IPS DF 6.9 (cell line): ENCODE measurements around the gene KCNQ1.
"Not testable (repeated sequence)": the region's sequence is repeated elsewhere in the genome, so short reads cannot be mapped to it uniquely, and the experiment has no call there.

Experiments used
- DNase-seq: peaks from one replicate; pipeline ENCODE4 v3.0.0-alpha.2; 2013; ENCODE audit warnings: low read depth, low spot score
- H3K27ac ChIP-seq: one replicate; pipeline ENCODE4 v1.5.1; 2013; ENCODE audit warnings: low read length, control low read depth
- H3K27me3 ChIP-seq: 2 replicates; pipeline ENCODE4 v1.6.1; 2013; ENCODE audit warnings: mild to moderate bottlenecking, low read length; ENCODE audit not compliant: control insufficient read depth, insufficient read depth
- H3K36me3 ChIP-seq: 2 replicates; pipeline ENCODE4 v1.6.1; 2013; ENCODE audit warnings: low read length; ENCODE audit not compliant: control insufficient read depth, insufficient read depth
- H3K4me1 ChIP-seq: 2 replicates; pipeline ENCODE4 v1.6.1; 2013; ENCODE audit warnings: low read length; ENCODE audit not compliant: control insufficient read depth, insufficient read depth
- H3K4me3 ChIP-seq: 2 replicates; pipeline ENCODE4 v1.5.1; 2013; ENCODE audit warnings: mild to moderate bottlenecking, low read length
- H3K9me3 ChIP-seq: 2 replicates; pipeline ENCODE4 v1.6.1; 2013; ENCODE audit warnings: low read length, inconsistent platforms; ENCODE audit not compliant: control insufficient read depth, insufficient read depth
- WGBS: extraction: QIAGEN DNeasy Blood & Tissue Kit; methylation state at CpG from one replicate; pipeline ENCODE4 v1.1.7; 2013; ENCODE audit warnings: mixed read lengths, missing lambda C conversion rate; ENCODE audit not compliant: insufficient read length, insufficient coverage; 5-methylcytosine and 5-hydroxymethylcytosine counted together

Gene KCNQ1

GRCh38 chr11:2595204-2595603 lies 150.4 kb downstream of the KCNQ1 start:
- Histone ChIP-seq H3K4me3 (no peak overlapping the region), H3K4me1 (no peaks in the 10 kb centered on the region; the same call in 1 of the 2 replicates), H3K27ac (no peak overlapping the region), H3K27me3 (peaks cover 36% of the 10 kb centered on the region), H3K36me3 (no peaks in the 10 kb centered on the region), H3K9me3 (peaks cover 2% of the 10 kb centered on the region)
- no peak for DNase-seq
- WGBS: no CpG with 5 or more reads among the region's 3 CpGs

GRCh38 chr11:2599561-2600189 lies 154.9 kb downstream of the KCNQ1 start:
- no CpG with 5 or more reads among the region's 8 CpGs for WGBS
- no peak for DNase-seq
- Histone ChIP-seq H3K36me3 (no peaks in the 10 kb centered on the region), H3K27me3 (peaks cover 20% of the 10 kb centered on the region), H3K9me3 (peaks cover 2% of the 10 kb centered on the region), H3K27ac (no peak overlapping the region), H3K4me3 (no peak overlapping the region), H3K4me1 (no peaks in the 10 kb centered on the region)

DNA sequence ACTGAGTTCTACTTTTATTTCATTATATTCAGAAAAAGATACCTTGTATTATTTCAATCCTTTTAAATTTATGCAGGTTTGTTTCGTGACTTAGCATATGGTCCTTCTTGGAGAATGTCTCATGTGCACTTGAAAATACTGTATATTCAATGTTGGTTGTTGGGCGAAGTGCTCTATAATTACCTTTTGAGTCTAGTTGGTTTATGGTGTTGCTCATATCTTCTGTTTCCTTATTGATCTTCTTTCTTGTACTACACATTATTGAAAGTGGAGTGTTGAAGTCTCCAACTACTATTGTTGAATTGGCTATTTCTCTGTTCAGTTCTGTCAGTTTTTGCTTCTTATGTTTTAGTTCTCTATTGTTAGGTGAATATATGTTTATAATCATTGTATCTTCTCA lies 164.5 kb downstream of the KCNQ1 start:
- no CpG with 5 or more reads among the region's 2 CpGs for WGBS
- no peaks in the 10 kb centered on the region for H3K4me1 ChIP-seq

GRCh38 chr11:2612884-2613571 lies 168.2 kb downstream of the KCNQ1 start:
- H3K4me3 ChIP-seq: no peak overlapping the region
- no peaks in the 10 kb centered on the region for H3K36me3 ChIP-seq
- no peak for DNase-seq
- no peak overlapping the region for H3K27ac ChIP-seq
- no peaks in the 10 kb centered on the region for H3K9me3 ChIP-seq
- peaks cover 15% of the 10 kb centered on the region; the same call in 1 of the 2 replicates for H3K27me3 ChIP-seq
- WGBS: no CpG with 5 or more reads among the region's 4 CpGs
- H3K4me1 ChIP-seq: no peaks in the 10 kb centered on the region

More for the DNA sequence above, 164.5 kb downstream of the KCNQ1 start:
- Histone ChIP-seq H3K9me3 (no peaks in the 10 kb centered on the region), H3K27me3 (peaks cover 20% of the 10 kb centered on the region; the same call in 1 of the 2 replicates), H3K27ac (no peak overlapping the region), H3K4me3 (no peak overlapping the region), H3K36me3 (no peaks in the 10 kb centered on the region)
- DNase-seq: no peak

DNA sequence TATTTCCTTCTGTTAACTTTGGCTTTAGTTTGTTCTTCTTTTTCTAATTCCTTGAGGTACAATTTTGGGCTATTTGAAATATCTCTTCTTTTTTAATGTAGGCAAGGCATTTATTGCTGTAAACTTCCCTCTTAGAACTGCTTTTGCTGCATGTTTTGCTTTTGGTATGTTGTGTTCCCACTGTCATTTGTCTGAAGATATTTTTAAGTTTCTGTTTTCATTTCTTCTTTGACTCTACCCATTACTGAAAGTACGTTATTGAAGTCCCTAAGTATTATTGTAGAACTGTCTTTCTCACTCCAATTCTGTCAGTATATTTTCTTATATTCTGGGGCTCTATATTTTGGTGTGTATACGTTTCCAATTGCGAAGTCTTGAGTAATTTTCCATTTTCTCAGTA lies 177.1 kb downstream of the KCNQ1 start:
- WGBS: no CpG with 5 or more reads among the region's 3 CpGs
- H3K27me3 ChIP-seq: peaks cover 9% of the 10 kb centered on the region

DNA sequence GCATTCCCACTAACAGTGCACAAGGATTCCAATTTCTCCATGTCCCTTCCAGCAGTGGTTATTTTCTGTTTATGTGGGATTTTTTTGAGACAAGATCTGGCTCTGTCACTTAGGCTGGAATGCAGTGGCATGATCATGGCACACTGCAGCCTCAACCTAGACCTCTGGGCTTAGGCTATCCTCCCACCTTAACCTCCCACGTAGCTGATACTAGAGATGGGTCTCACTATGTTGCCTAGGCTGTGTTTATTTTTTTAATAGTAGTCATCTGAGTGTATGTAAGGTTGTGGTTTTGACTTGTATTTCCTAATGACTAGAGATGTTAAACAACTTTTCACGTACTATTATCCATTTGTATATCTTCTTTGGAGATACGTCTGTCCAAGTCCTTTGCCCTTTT lies 180.4 kb downstream of the KCNQ1 start:
- no peak for DNase-seq
- no CpG with 5 or more reads among the region's 3 CpGs for WGBS
- Histone ChIP-seq H3K27me3 (peaks cover 6% of the 10 kb centered on the region), H3K36me3 (no peaks in the 10 kb centered on the region), H3K4me1 (no peaks in the 10 kb centered on the region), H3K4me3 (no peak overlapping the region), H3K27ac (no peak overlapping the region), H3K9me3 (no peaks in the 10 kb centered on the region; the same call in 1 of the 2 replicates)

More for the DNA sequence above, 177.1 kb downstream of the KCNQ1 start:
- Histone ChIP-seq H3K27ac (no peak overlapping the region), H3K4me1 (no peaks in the 10 kb centered on the region), H3K4me3 (no peak overlapping the region), H3K36me3 (no peaks in the 10 kb centered on the region), H3K9me3 (no peaks in the 10 kb centered on the region; the same call in 1 of the 2 replicates)
- DNase-seq: no peak

DNA sequence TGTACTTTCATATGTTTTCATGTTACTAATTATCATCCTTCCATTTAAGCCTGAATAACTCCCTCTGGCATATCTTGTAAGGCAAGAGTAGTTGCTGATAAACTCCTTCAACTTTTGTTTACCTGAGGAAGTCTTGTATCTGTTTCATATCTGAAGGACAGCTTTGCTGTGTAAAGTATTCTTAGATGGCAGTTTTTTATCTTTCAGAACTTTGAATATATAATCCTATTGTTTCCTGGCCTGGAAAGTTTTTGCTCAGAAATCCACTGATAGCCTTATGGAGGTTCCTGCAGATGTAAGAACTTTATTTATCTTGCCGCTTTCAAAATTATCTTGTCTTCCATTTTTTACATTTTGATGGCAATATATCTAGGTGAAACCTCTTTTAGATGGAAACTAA lies 185.9 kb downstream of the KCNQ1 start:
- no CpG with 5 or more reads among the region's 1 CpG for WGBS
- Histone ChIP-seq H3K9me3 (peaks cover 2% of the 10 kb centered on the region), H3K4me1 (no peaks in the 10 kb centered on the region), H3K27ac (no peak overlapping the region), H3K4me3 (no peak overlapping the region), H3K36me3 (no peaks in the 10 kb centered on the region), H3K27me3 (0 out of 2 replicates have a peak, but pooled peaks cover 1% of the 10 kb centered on the region)
- no peak for DNase-seq

DNA sequence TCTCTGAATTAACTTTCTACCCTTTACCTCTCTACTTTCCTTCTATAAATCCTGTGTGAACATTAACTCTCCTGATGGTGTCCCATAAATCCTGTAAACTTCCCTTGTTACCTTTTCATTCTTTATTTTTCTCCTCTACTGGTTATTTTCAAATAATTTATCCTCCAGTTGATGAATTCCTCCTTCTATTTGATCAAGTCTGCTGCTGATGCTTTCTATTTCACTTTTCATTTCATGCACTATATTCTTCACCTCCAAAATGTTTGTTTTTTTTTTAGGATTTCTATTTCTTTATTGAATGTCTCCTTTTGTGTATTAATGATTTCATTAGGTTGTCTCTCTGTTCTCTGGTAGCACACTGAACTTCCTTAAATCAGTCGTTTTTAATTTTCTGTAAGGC lies 186.4 kb downstream of the KCNQ1 start:
- Histone ChIP-seq H3K4me1 (no peaks in the 10 kb centered on the region), H3K36me3 (no peaks in the 10 kb centered on the region), H3K9me3 (peaks cover 2% of the 10 kb centered on the region), H3K27ac (no peak overlapping the region), H3K4me3 (no peak overlapping the region), H3K27me3 (0 out of 2 replicates have a peak, but pooled peaks cover 1% of the 10 kb centered on the region)
- no peak for DNase-seq
- no CpG with 5 or more reads among the region's 1 CpG for WGBS

DNA sequence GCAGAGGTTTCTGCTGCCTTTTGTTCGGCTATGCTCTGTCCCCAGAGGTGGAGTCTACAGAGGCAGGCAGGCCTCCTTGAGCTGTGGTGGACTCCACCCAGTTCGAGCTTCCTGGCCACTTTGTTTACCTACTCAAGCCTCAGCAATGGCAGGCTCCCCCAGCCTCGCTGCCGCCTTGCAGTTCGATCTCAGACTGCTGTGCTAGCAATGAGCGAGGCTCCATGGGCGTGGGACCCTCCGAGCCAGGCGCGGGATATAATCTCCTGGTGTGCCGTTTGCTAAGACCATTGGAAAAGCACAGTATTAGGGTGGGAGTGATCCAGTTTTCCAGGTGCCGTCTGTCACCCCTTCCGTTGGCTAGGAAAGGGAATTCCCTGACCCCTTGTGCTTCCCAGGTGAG lies 195.0 kb downstream of the KCNQ1 start:
- not testable (repeated sequence) for H3K27me3 ChIP-seq, DNase-seq, H3K36me3 ChIP-seq, H3K27ac ChIP-seq, H3K4me3 ChIP-seq, H3K9me3 ChIP-seq, H3K4me1 ChIP-seq
- no CpG with 5 or more reads among the region's 13 CpGs for WGBS

GRCh38 chr11:2641623-2642022 lies 196.8 kb downstream of the KCNQ1 start:
- Histone ChIP-seq H3K27me3 (0 out of 2 replicates have a peak, but pooled peaks cover 2% of the 10 kb centered on the region), H3K9me3 (peaks cover 13% of the 10 kb centered on the region)

More at GRCh38 chr11:2641623-2642022, 196.8 kb downstream of the KCNQ1 start:
- no peak for DNase-seq
- Histone ChIP-seq H3K36me3 (no peaks in the 10 kb centered on the region), H3K4me1 (no peaks in the 10 kb centered on the region), H3K27ac (no peak overlapping the region), H3K4me3 (no peak overlapping the region)
- WGBS: no CpG with 5 or more reads among the region's 1 CpG
